Occipital lobe (tissue), 2 donors: Measurements from ENCODE around the gene TMEM163. TPM values are rescaled to one million over a fixed set of nuclear protein-coding genes. Genes with fewer than 3 reads are reported as not detected.
"Not testable (repeated sequence)": the region's sequence is repeated elsewhere in the genome, so short reads cannot be mapped to it uniquely, and the experiment has no call there.

Source experiments
- DNase-seq: peaks from one replicate; lab custom pipeline; 2025; lab: John Stamatoyannopoulos, UW
- total RNA-seq: library from RNA; depleted of rRNA; stranded (reverse); fragments of >200 nt; gene quantifications from one replicate; pipeline ENCODE4 v1.2.3, GENCODE V29; 2014

Gene TMEM163
- total RNA-seq, 1 donor from 2014 or later = 14.3 TPM

GRCh38 chr2:134665727-134666506 lies 52.9 kb downstream of the TMEM163 start:
- DNase-seq = no peak

- no peak for DNase-seq
Measured at GRCh38 chr2:134663451-134664450, 55.0 kb downstream of the TMEM163 start.

- DNase-seq = no peak
Measured at GRCh38 chr2:134662751-134663150, 56.0 kb downstream of the TMEM163 start.

- DNase-seq = no peak
Measured at GRCh38 chr2:134660626-134661402, 58.0 kb downstream of the TMEM163 start.

- DNase-seq = no peak
Measured at GRCh38 chr2:134659724-134660123, 59.1 kb downstream of the TMEM163 start.

GRCh38 chr2:134657650-134658250 lies 61.0 kb downstream of the TMEM163 start:
- DNase-seq = no peak

GRCh38 chr2:134656391-134656790 lies 62.4 kb downstream of the TMEM163 start:
- not testable (repeated sequence) for DNase-seq

GRCh38 chr2:134648586-134648985 lies 70.2 kb downstream of the TMEM163 start:
- no peak for DNase-seq

- DNase-seq = no peak
Measured at GRCh38 chr2:134647607-134648256, 71.1 kb downstream of the TMEM163 start.

- DNase-seq = no peak
Measured at GRCh38 chr2:134642938-134643337, 75.9 kb downstream of the TMEM163 start.

GRCh38 chr2:134640494-134640893 lies 78.3 kb downstream of the TMEM163 start:
- no peak for DNase-seq

- DNase-seq = no peak
Measured at GRCh38 chr2:134639265-134639664, 79.5 kb downstream of the TMEM163 start.

- DNase-seq = no peak
Measured at GRCh38 chr2:134636714-134637113, 82.1 kb downstream of the TMEM163 start.

GRCh38 chr2:134634054-134634753 lies 84.6 kb downstream of the TMEM163 start:
- DNase-seq = no peak

- no peak for DNase-seq
Measured at GRCh38 chr2:134630504-134631159, 88.2 kb downstream of the TMEM163 start.

GRCh38 chr2:134628453-134628852 lies 90.3 kb downstream of the TMEM163 start:
- DNase-seq = no peak

- DNase-seq = no peak
Measured at GRCh38 chr2:134626781-134627180, 92.0 kb downstream of the TMEM163 start.

GRCh38 chr2:134625311-134625710 lies 93.5 kb downstream of the TMEM163 start:
- DNase-seq = no peak

- DNase-seq = no peak
Measured at GRCh38 chr2:134623796-134624195, 95.0 kb downstream of the TMEM163 start.
